Smooth muscle cell (in vitro differentiated cells): Measurements from ENCODE around the gene JAML. TPM values are rescaled to one million over a fixed set of nuclear protein-coding genes. Genes with fewer than 3 reads are reported as not detected.

Experiments used
- DNase-seq: peaks from one replicate; lab custom pipeline; 2025; ENCODE audit not compliant: unreplicated experiment; lab: John Stamatoyannopoulos, UW
- H2AFZ ChIP-seq: fragments of 200-600 bp; sonication (generic); 2 replicates; pipeline ENCODE4 v1.6.0; 2016; ENCODE audit warnings: antibody characterized with exemption, low read depth, mild to moderate bottlenecking
- H3F3A ChIP-seq: fragments of 200-600 bp; sonication (generic); 2 replicates; pipeline ENCODE4 v1.6.0; 2017; ENCODE audit warnings: antibody characterized with exemption, low read depth
- H3K27ac ChIP-seq: fragments of 200-600 bp; sonication (generic); 2 replicates; pipeline ENCODE4 v1.5.1; 2016; ENCODE audit warnings: low read depth, mild to moderate bottlenecking
- H3K27me3 ChIP-seq: fragments of 200-600 bp; sonication (generic); 2 replicates; pipeline ENCODE4 v1.6.1; 2016; ENCODE audit warnings: low read depth, mild to moderate bottlenecking
- H3K36me3 ChIP-seq: fragments of 200-600 bp; sonication (generic); 2 replicates; pipeline ENCODE4 v1.5.1; 2016; ENCODE audit warnings: low read depth
- H3K4me1 ChIP-seq: fragments of 200-600 bp; sonication (generic); 2 replicates; pipeline ENCODE4 v1.5.1; 2016; ENCODE audit warnings: low read depth
- H3K4me2 ChIP-seq: fragments of 200-600 bp; sonication (generic); 2 replicates; pipeline ENCODE4 v1.6.0; 2016; ENCODE audit warnings: mild to moderate bottlenecking
- H3K4me3 ChIP-seq: fragments of 200-600 bp; sonication (generic); 2 replicates; pipeline ENCODE4 v1.5.1; 2016; ENCODE audit warnings: mild to moderate bottlenecking
- H3K79me2 ChIP-seq: fragments of 200-600 bp; sonication (generic); 2 replicates; pipeline ENCODE4 v1.6.0; 2016; ENCODE audit warnings: low read depth, mild to moderate bottlenecking
- H3K9ac ChIP-seq: fragments of 200-600 bp; sonication (generic); 2 replicates; pipeline ENCODE4 v1.6.0; 2016; ENCODE audit warnings: low read depth
- H3K9me3 ChIP-seq: fragments of 200-600 bp; sonication (generic); replicated peaks from 2 replicates; pipeline ENCODE4 v1.5.1; 2016; ENCODE audit warnings: low read depth
- H4K20me1 ChIP-seq: fragments of 200-600 bp; sonication (generic); 2 replicates; pipeline ENCODE4 v1.6.0; 2016; ENCODE audit warnings: low read depth
- CTCF ChIP-seq: fragments of 200-600 bp; sonication (generic); IDR thresholded peaks from 2 replicates; pipeline ENCODE4 v1.5.1; 2017; ENCODE audit warnings: borderline replicate concordance, mild to moderate bottlenecking, antibody characterized with exemption; ENCODE audit not compliant: insufficient read depth, poor library complexity, severe bottlenecking
- WGBS: methylation state at CpG from one replicate; pipeline ENCODE4 v1.1.7; 2016; ENCODE audit warnings: low lambda C conversion rate; 5-methylcytosine and 5-hydroxymethylcytosine counted together
- polyA plus RNA-seq: library from polyadenylated mRNA; unstranded; fragments of >200 nt; fragmentation: Nextera tagmentation; extraction: Ambion mirVana; gene quantifications from 2 replicates; pipeline ENCODE4 v1.2.1, GENCODE V29; 2016
- total RNA-seq: library from RNA; depleted of rRNA; stranded (reverse); fragments of >200 nt; gene quantifications from 2 replicates; pipeline ENCODE4 v1.2.3, GENCODE V29; 2014

JAML gene
- total and polyA plus RNA-seq, 2 experiments from 2014 or later, result not detected

GRCh38 chr11:118258410-118258809 is 33.6 kb upstream of the JAML start:
- no peaks in the 10 kb centered on the region for H3K79me2 ChIP-seq
- H4K20me1 ChIP-seq, result no peaks in the 10 kb centered on the region
- 43% methylated on average over 1 of the region's 1 CpG for WGBS
- no peak overlapping the region for H3K4me2 ChIP-seq
- no peak overlapping the region for H3K27ac ChIP-seq
- DNase-seq, result no peak
- H3K27me3 ChIP-seq, result peaks cover 74% of the 10 kb centered on the region
- no peaks in the 10 kb centered on the region for H3K36me3 ChIP-seq
- H3K4me3 ChIP-seq, result no peak overlapping the region
- no peaks in the 10 kb centered on the region for H3F3A ChIP-seq
- no peak for TF ChIP-seq CTCF
- H3K4me1 ChIP-seq, result no peaks in the 10 kb centered on the region
- no peak overlapping the region for H3K9ac ChIP-seq
- no peak overlapping the region for H2AFZ ChIP-seq
- no peaks in the 10 kb centered on the region for H3K9me3 ChIP-seq

GRCh38 chr11:118252688-118253087 is 27.9 kb upstream of the JAML start:
- Histone ChIP-seq H3K27ac (peak overlapping the region; percentile 83), H2AFZ (peak overlapping the region; percentile 92), H3K9me3 (no peaks in the 10 kb centered on the region), H3K9ac (peak overlapping the region; percentile 85), H4K20me1 (no peaks in the 10 kb centered on the region), H3K79me2 (no peaks in the 10 kb centered on the region), H3K4me2 (peak overlapping the region; percentile 87), H3K4me3 (peak overlapping the region; percentile 79), H3K4me1 (peaks cover 6% of the 10 kb centered on the region), H3K27me3 (peaks cover 63% of the 10 kb centered on the region), H3F3A (no peaks in the 10 kb centered on the region), H3K36me3 (no peaks in the 10 kb centered on the region)
- no peak for TF ChIP-seq CTCF
- 68% methylated on average over 3 of the region's 3 CpGs for WGBS
- no peak for DNase-seq

DNA sequence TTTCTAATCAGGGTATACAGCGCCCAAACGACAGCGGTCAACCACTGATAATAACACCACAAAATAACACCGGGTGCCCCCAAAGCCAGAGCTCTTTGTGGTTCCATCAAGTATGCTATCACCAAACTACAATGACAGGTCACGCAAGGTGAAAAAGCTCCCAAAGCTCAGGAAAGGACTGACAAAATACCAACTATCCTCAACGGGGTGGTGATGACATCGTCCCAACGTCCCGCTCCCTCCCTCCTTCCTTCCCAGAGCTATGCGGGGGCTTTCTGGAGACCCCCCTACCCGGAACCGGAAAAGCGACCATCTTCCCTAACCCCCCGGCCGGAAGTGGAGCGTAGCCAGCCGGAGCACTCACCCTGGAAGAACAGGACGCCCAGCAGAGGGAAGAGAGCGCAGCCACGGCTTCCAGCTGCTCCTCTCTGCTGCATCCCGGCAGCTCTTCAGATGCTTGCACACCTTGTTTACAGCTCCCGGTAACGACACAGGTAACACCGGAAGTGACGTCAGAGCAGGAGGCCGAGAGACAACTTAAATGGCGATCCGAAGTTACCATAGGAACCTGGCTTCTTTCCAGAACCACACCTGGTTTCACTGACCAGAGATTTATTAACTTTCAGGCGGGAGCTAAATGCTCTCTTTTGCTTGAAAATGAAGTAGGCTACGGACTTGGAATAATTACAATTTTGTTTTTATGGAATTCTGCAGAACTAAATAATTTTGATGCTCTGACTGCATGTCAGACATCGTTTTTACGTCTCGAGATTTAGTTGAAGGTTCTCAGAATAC is 27.2 kb upstream of the JAML start, which contains the start of gene MPZL3:
Gene MPZL3 (minus strand): TSS at position 508 of the 795 bp plus-strand sequence. CDS start 71 bp downstream, at position 437.
- Histone ChIP-seq H3K4me2 (peak within 1 kb of the TSS; percentile 87), H3K4me1 (peaks cover 6% of the 10 kb centered on the region), H3K79me2 (no peaks in the 10 kb centered on the region), H3K9ac (peak within 1 kb of the TSS; percentile 85), H4K20me1 (no peaks in the 10 kb centered on the region), H3K4me3 (peak within 1 kb of the TSS; percentile 79), H3K36me3 (no peaks in the 10 kb centered on the region), H3F3A (no peaks in the 10 kb centered on the region), H3K27me3 (peaks cover 64% of the 10 kb centered on the region), H3K27ac (peak within 1 kb of the TSS; percentile 83), H3K9me3 (no peaks in the 10 kb centered on the region), H2AFZ (peak within 1 kb of the TSS; percentile 92)
- no peak for DNase-seq
- no peak for TF ChIP-seq CTCF
- 8% methylated on average over 33 of the region's 33 CpGs for WGBS
